ENCODE results near the gene RFC3. TPM values are rescaled to one million over a fixed set of nuclear protein-coding genes. Genes with fewer than 3 reads are reported as not detected.
A peak's percentile ranks its signal among the peaks of the same experiment; 100 is the strongest.

RFC3 gene
- polyA plus RNA-seq (2013) = 11.6 TPM

GRCh38 chr13:33817901-33818706 lies at the start of gene RFC3:
RFC3 (plus strand) TSS chr13:33818149; CDS start chr13:33818179, 30 bp downstream.
- CTCF ChIA-PET = interaction anchor here (0.6 to 1.4 kb wide), 4 partner anchors 8 to 24 kb away, joined by 3 to 5 read pairs (median 4); no protein-coding TSS in a partner anchor
- WGBS (ENCODE audit: insufficient coverage) = under 1% methylated on average over 50 of the region's 50 CpGs
- Histone ChIP-seq H3K4me3 (ENCODE audit: control insufficient read depth in 1 of 7, extremely low read depth in 1 of 7, insufficient read depth in 4 of 7, low read depth in 2 of 7, low read length in 6 of 7) (peak within 1 kb of the TSS; percentile 81 to 99 (median 97)), H3K27me3 (replicated peaks in 2 of 5; ENCODE audit: control insufficient read depth in 4 of 5, insufficient read depth in 5 of 5, low read length in 4 of 5) (peaks cover 0 to 3% (median 0%) of the 10 kb centered on the region in 5 experiments), H3K4me1 (ENCODE audit: control extremely low read depth in 1 of 4, control insufficient read depth in 4 of 4, insufficient read depth in 4 of 4, low read length in 3 of 4) (peaks cover 0 to 12% (median 6%) of the 10 kb centered on the region in 4 experiments), H3K9me3 (ENCODE audit: control extremely low read depth in 1 of 5, control insufficient read depth in 4 of 5, insufficient read depth in 2 of 5, low read depth in 1 of 5, low read length in 4 of 5) (no peaks in the 10 kb centered on the region), H3K36me3 (ENCODE audit: control insufficient read depth in 4 of 4, insufficient read depth in 4 of 4, low read length in 3 of 4) (peaks cover 0 to 25% (median 0%) of the 10 kb centered on the region in 4 experiments), H3K27ac (ENCODE audit: insufficient read depth in 1 of 2, low read depth in 1 of 2, low read length in 2 of 2, poor library complexity in 1 of 2, severe bottlenecking in 2 of 2) (peak within 1 kb of the TSS; percentile 65 to 85)
- peak; percentile 96 to 98 (median 98) for DNase-seq
- POLR2A ChIA-PET = interaction anchor here (0.6 kb wide), 1 partner anchor 1176 kb away, joined by 5 read pairs; no protein-coding TSS in a partner anchor

GRCh38 chr13:33771296-33771695 lies 46.7 kb upstream of the RFC3 start:
- DNase-seq = no peak
- Histone ChIP-seq H3K27ac (ENCODE audit: insufficient read depth in 1 of 2, low read depth in 1 of 2, low read length in 2 of 2, poor library complexity in 1 of 2, severe bottlenecking in 2 of 2) (no peak overlapping the region), H3K9me3 (ENCODE audit: control extremely low read depth in 1 of 5, control insufficient read depth in 4 of 5, insufficient read depth in 2 of 5, low read depth in 1 of 5, low read length in 4 of 5) (no peaks in the 10 kb centered on the region), H3K4me1 (ENCODE audit: control extremely low read depth in 1 of 4, control insufficient read depth in 4 of 4, insufficient read depth in 4 of 4, low read length in 3 of 4) (peaks cover 0 to 2% (median under 1%) of the 10 kb centered on the region in 4 experiments), H3K36me3 (ENCODE audit: control insufficient read depth in 4 of 4, insufficient read depth in 4 of 4, low read length in 3 of 4) (no peaks in the 10 kb centered on the region), H3K27me3 (replicated peaks in 2 of 5; ENCODE audit: control insufficient read depth in 4 of 5, insufficient read depth in 5 of 5, low read length in 4 of 5) (no peaks in the 10 kb centered on the region), H3K4me3 (ENCODE audit: control insufficient read depth in 1 of 7, extremely low read depth in 1 of 7, insufficient read depth in 4 of 7, low read depth in 2 of 7, low read length in 6 of 7) (no peak overlapping the region)
- POLR2A ChIA-PET = no interaction called here
- no CpG with 5 or more reads among the region's 2 CpGs for WGBS (ENCODE audit: insufficient coverage)
- CTCF ChIA-PET = interaction anchor here (1.7 kb wide), 1 partner anchor 29 kb away, joined by 3 read pairs; no protein-coding TSS in a partner anchor

GRCh38 chr13:33773790-33774462 lies 44.0 kb upstream of the RFC3 start:
- ChIA-PET POLR2A (no interaction called here), CTCF (no interaction called here)
- DNase-seq = no peak
- WGBS (ENCODE audit: insufficient coverage) = 98% methylated on average over 5 of the region's 5 CpGs
- Histone ChIP-seq H3K27ac (ENCODE audit: insufficient read depth in 1 of 2, low read depth in 1 of 2, low read length in 2 of 2, poor library complexity in 1 of 2, severe bottlenecking in 2 of 2) (no peak overlapping the region), H3K36me3 (ENCODE audit: control insufficient read depth in 4 of 4, insufficient read depth in 4 of 4, low read length in 3 of 4) (no peaks in the 10 kb centered on the region), H3K4me1 (ENCODE audit: control extremely low read depth in 1 of 4, control insufficient read depth in 4 of 4, insufficient read depth in 4 of 4, low read length in 3 of 4) (peaks cover 0 to 8% (median 2%) of the 10 kb centered on the region in 4 experiments), H3K9me3 (ENCODE audit: control extremely low read depth in 1 of 5, control insufficient read depth in 4 of 5, insufficient read depth in 2 of 5, low read depth in 1 of 5, low read length in 4 of 5) (no peaks in the 10 kb centered on the region), H3K4me3 (ENCODE audit: control insufficient read depth in 1 of 7, extremely low read depth in 1 of 7, insufficient read depth in 4 of 7, low read depth in 2 of 7, low read length in 6 of 7) (no peak overlapping the region), H3K27me3 (replicated peaks in 2 of 5; ENCODE audit: control insufficient read depth in 4 of 5, insufficient read depth in 5 of 5, low read length in 4 of 5) (no peaks in the 10 kb centered on the region)

GRCh38 chr13:33775339-33776108 lies 42.4 kb upstream of the RFC3 start:
- Histone ChIP-seq H3K36me3 (ENCODE audit: control insufficient read depth in 4 of 4, insufficient read depth in 4 of 4, low read length in 3 of 4) (no peaks in the 10 kb centered on the region), H3K27me3 (replicated peaks in 2 of 5; ENCODE audit: control insufficient read depth in 4 of 5, insufficient read depth in 5 of 5, low read length in 4 of 5) (no peaks in the 10 kb centered on the region), H3K9me3 (ENCODE audit: control extremely low read depth in 1 of 5, control insufficient read depth in 4 of 5, insufficient read depth in 2 of 5, low read depth in 1 of 5, low read length in 4 of 5) (no peaks in the 10 kb centered on the region), H3K4me3 (ENCODE audit: control insufficient read depth in 1 of 7, extremely low read depth in 1 of 7, insufficient read depth in 4 of 7, low read depth in 2 of 7, low read length in 6 of 7) (no peak overlapping the region), H3K27ac (ENCODE audit: insufficient read depth in 1 of 2, low read depth in 1 of 2, low read length in 2 of 2, poor library complexity in 1 of 2, severe bottlenecking in 2 of 2) (no peak overlapping the region), H3K4me1 (ENCODE audit: control extremely low read depth in 1 of 4, control insufficient read depth in 4 of 4, insufficient read depth in 4 of 4, low read length in 3 of 4) (peaks cover 0 to 8% (median 2%) of the 10 kb centered on the region in 4 experiments)
- CTCF ChIA-PET = interaction anchor here (1.4 kb wide), 1 partner anchor 1389 kb away, joined by 3 read pairs; no protein-coding TSS in a partner anchor
- POLR2A ChIA-PET = interaction anchor here (0.6 kb wide), 1 partner anchor 1707 kb away, joined by 3 read pairs; no protein-coding TSS in a partner anchor
- no peak for DNase-seq
- whole genome bisulfite sequencing (ENCODE audit: insufficient coverage) = 67% methylated on average over 2 of the region's 2 CpGs

GRCh38 chr13:33776239-33776881 lies 41.6 kb upstream of the RFC3 start:
- ChIA-PET POLR2A (no interaction called here), CTCF (interaction anchor here (1.4 kb wide), 1 partner anchor 1388 kb away, joined by 3 read pairs; no protein-coding TSS in a partner anchor)
- WGBS (ENCODE audit: insufficient coverage) = 61% methylated on average over 3 of the region's 9 CpGs

GRCh38 chr13:33782631-33783030 lies 35.3 kb upstream of the RFC3 start:
- H3K9me3 ChIP-seq (ENCODE audit: control extremely low read depth in 1 of 5, control insufficient read depth in 4 of 5, insufficient read depth in 2 of 5, low read depth in 1 of 5, low read length in 4 of 5) = peaks cover 0 to 7% (median 0%) of the 10 kb centered on the region in 5 experiments
- peaks cover 0 to 8% (median 0%) of the 10 kb centered on the region in 4 experiments for H3K4me1 ChIP-seq (ENCODE audit: control extremely low read depth in 1 of 4, control insufficient read depth in 4 of 4, insufficient read depth in 4 of 4, low read length in 3 of 4)
- H3K27ac ChIP-seq (ENCODE audit: insufficient read depth in 1 of 2, low read depth in 1 of 2, low read length in 2 of 2, poor library complexity in 1 of 2, severe bottlenecking in 2 of 2) = no peak overlapping the region
- H3K4me3 ChIP-seq (ENCODE audit: control insufficient read depth in 1 of 7, extremely low read depth in 1 of 7, insufficient read depth in 4 of 7, low read depth in 2 of 7, low read length in 6 of 7) = no peak overlapping the region
- no CpG with 5 or more reads among the region's 4 CpGs for WGBS (ENCODE audit: insufficient coverage)
- POLR2A ChIA-PET = no interaction called here
- CTCF ChIA-PET = no interaction called here
- no peaks in the 10 kb centered on the region for H3K36me3 ChIP-seq (ENCODE audit: control insufficient read depth in 4 of 4, insufficient read depth in 4 of 4, low read length in 3 of 4)
- no peaks in the 10 kb centered on the region for H3K27me3 ChIP-seq (replicated peaks in 2 of 5; ENCODE audit: control insufficient read depth in 4 of 5, insufficient read depth in 5 of 5, low read length in 4 of 5)
- DNase-seq = no peak

More at GRCh38 chr13:33776239-33776881, 41.6 kb upstream of the RFC3 start:
- no peaks in the 10 kb centered on the region for H3K36me3 ChIP-seq (ENCODE audit: control insufficient read depth in 4 of 4, insufficient read depth in 4 of 4, low read length in 3 of 4)
- peaks cover 0 to 8% (median 2%) of the 10 kb centered on the region in 4 experiments for H3K4me1 ChIP-seq (ENCODE audit: control extremely low read depth in 1 of 4, control insufficient read depth in 4 of 4, insufficient read depth in 4 of 4, low read length in 3 of 4)
- H3K27ac ChIP-seq (ENCODE audit: insufficient read depth in 1 of 2, low read depth in 1 of 2, low read length in 2 of 2, poor library complexity in 1 of 2, severe bottlenecking in 2 of 2) = no peak overlapping the region
- no peaks in the 10 kb centered on the region for H3K27me3 ChIP-seq (replicated peaks in 2 of 5; ENCODE audit: control insufficient read depth in 4 of 5, insufficient read depth in 5 of 5, low read length in 4 of 5)
- H3K9me3 ChIP-seq (ENCODE audit: control extremely low read depth in 1 of 5, control insufficient read depth in 4 of 5, insufficient read depth in 2 of 5, low read depth in 1 of 5, low read length in 4 of 5) = peaks cover 0 to 2% (median 0%) of the 10 kb centered on the region in 5 experiments
- H3K4me3 ChIP-seq (ENCODE audit: control insufficient read depth in 1 of 7, extremely low read depth in 1 of 7, insufficient read depth in 4 of 7, low read depth in 2 of 7, low read length in 6 of 7) = no peak overlapping the region
- peak in 1 of 3 donors; percentile 14 for DNase-seq
